HG03442 (cell line): ENCODE results near the gene IDH3A.

ENCODE experiments used
- ATAC-seq: cut with Tn5 transposase; IDR thresholded peaks from one replicate; pipeline ENCODE4 v1.9.1; 2021; ENCODE audit warnings: mild to moderate bottlenecking, moderate library complexity; ENCODE audit not compliant: unreplicated experiment

The IDH3A gene

DNA sequence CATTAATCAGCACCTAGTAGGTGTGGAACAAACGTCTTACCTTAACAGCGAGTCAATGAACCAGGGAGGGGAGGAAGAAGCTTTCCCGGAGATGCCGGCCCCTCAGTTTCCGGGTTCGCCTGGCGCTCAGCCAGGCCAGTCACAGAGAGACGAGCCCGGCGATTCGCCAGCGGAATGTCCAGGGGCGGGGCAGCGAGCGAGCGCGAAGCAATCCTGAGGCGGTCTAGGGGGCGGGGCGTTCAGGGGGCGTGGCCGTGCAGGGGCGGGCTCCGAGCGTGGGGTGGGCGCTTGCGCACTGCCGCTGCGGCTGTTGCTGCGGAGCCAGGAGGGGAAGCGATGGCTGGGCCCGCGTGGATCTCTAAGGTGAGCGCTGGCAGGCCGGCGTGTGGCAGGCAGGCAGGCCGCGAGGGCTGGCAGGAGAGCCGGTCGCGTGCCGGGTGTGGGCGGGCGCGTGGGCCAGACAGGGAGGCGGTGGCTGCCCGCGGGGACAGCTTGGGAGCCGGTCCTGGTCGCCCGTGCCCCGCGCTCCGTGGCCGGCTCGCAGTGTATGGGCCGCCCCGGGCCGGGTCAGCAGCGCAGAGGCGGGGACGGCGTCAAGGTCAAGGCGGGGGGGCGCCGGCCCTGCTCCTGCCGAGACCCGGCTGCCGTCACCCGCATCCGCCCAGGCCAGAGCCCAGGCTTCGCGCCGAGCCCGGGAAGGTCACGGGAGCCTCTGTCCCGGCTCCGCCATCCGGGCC, at the start of gene IDH3A:
IDH3A (plus strand) TSS at position 295 of the 737 bp plus-strand sequence; CDS start at position 337, 42 bp downstream.
- ATAC-seq = peak; percentile 74

DNA sequence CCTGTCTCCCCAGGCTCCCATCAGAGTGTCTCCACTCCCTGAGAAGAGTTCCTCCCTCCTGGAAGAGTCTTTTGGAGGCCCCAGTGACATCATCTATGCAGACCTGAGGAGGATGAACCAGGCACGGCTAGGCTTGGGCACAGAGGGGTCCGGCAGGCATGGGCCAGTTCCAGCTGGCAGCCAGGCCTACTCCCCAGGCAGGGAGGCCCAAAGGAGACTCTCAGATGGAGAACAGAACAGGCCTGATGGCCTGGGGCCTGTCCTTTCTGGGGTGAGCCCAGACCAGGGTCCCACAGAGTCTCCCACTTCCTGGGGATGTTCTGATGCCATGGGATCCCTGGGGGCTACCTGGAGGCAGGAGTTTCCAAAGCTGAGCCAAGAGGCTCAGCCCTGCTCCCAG, 48.3 kb upstream of the IDH3A start:
- ATAC-seq = no peak

DNA sequence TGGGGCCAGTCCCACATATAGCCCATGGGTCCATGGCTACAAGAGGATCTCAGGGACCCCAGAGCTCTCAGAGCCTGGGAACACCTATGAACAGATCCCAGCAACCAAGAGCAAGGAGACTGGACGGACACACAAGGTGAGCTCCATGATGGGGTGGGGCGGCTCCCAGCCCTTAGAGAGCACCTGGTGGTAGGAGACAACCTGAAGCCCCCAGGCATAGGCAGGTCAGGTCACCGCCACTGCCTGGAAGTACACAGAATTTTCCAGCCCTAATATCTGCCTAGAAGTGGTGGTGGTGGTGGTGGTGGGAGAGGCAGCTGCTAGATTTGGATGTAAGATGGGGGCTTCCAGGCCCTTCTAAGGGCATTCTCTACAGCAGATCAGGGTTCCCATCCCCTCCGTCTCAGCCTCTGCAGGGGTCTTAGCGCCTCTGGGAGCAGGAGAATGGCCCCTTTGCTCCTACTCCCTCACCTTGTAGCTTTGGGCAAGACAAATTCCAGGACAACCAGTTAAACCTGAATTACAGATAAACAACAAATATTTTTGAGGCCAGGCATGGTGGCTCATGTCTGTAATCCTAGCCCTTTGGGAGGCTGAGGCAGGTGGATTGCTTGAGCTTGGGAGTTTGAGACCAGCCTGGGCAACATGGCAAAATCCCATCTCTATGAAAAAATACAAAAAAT, 47.6 kb upstream of the IDH3A start:
- ATAC-seq = no peak

GRCh38 chr15:78102211-78102610, 47.0 kb upstream of the IDH3A start:
- no peak for ATAC-seq

GRCh38 chr15:78102741-78103140, 46.4 kb upstream of the IDH3A start:
- ATAC-seq = no peak

DNA sequence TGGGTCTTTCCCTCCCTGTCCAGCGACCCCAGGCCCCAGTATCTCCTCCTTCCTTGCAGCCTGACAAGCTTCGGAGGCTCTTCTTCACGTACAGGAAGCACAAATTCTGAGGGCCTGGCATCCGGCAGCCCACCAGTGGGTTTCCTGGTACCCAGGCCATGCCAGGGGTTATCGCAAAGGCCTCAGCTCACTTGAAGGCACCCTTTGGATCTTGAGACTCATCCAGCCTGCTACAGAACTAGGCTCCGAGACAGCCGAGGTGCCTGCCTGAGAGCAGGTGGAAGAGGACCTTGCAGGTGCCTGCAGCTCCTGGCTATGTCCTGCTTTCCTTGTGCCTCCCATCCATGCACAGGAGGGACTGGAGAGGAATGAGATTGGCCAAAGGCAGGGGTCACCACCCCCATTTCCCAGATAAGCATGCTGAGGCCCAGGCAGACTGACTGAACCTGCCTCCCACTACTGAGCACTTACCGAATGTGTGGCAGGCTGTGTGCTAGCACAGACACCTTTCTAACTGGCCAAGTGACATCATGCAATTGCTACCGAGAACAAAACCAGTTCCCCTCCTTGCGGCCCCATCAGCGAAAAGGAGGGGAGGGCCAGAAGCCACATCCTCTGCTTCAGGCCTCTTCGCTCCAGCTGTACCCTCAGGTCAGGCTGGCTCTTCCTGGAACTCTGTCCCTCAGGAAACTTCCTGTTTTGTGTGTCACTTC, 45.6 kb upstream of the IDH3A start:
- peak; percentile 73 for ATAC-seq

- ATAC-seq = no peak
Measured at GRCh38 chr15:78104119-78104479, 45.1 kb upstream of the IDH3A start.

- ATAC-seq = no peak
Measured at GRCh38 chr15:78104566-78105475, 44.3 kb upstream of the IDH3A start.

DNA sequence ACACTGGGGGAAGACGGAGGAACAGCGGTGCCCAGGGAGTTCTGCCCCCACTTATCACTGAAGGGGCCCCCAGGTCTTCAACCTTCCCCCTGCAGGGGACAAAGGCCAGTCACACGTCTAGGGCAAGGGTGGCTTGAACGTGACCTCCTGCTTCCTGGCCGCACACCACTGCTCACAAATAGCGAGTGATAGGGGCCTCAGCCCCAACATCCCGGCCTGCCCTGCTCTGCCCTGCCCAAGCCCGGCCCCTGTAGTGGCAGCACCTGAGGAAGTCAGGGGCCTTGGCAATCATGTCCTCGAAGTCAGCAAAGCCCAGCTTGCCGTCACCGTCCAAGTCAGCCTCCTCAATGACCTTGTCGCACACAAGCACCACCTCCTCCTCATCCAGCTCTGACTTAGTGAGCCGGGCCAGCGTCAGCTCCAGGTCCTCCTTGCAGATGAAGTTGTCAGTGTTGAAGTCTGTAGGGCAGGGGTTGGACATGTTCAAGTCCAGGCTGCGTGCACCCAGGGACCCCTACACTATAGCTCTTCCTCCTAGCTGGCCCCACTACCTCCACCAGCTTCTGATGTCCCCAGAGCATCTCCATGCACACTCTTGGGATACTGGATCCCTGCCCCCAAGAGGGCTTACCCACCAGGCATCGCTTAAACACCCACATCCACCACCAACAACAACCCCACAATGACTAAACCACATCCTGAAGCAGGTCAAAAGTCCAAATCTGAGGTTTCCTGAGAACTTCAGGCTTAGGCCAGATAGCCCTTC, 43.5 kb upstream of the IDH3A start:
- no peak for ATAC-seq

GRCh38 chr15:78107471-78107870, 41.7 kb upstream of the IDH3A start:
- no peak for ATAC-seq

GRCh38 chr15:78108300-78109084, 40.7 kb upstream of the IDH3A start:
- ATAC-seq = peak; percentile 46

DNA sequence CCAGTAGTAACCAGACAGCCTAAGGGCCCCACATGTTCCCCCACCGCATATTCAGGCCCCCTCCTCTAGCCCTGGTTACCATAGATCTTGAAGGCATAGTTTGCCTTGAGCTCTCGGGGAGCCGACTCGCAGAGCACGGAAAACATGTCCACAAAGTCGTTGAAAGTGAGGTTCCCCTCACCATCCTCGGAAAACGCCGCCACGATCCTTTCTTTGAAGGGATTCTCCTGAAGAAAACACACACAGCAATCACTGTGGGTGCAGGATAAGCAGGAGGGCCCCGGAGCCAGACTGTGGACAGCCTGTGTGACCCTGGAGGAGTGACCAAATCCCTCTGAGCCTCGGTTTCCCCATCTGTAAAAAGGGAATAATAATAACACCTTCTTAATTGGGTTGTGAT, 40.0 kb upstream of the IDH3A start:
- no peak for ATAC-seq

DNA sequence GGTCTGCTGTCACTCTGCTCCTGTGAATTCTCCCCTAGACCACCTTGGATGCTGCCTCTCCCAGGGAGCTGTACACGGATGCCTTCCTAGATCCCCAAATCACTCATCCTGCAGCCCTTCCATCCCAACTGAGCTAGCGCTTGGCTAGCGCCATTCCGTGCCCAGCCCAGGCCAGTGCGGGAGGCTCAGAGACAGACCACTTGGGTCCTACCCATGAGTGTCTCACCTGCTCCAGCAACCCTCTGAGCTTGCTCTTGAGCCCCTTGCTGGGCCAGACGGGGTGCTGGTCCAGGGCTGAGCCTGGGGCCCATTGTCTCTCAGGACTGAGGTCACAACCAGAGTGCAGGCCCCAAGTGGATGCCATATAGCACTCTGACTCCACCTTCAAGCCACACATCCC, 39.1 kb upstream of the IDH3A start:
- no peak for ATAC-seq

GRCh38 chr15:78110916-78111475, 38.2 kb upstream of the IDH3A start:
- ATAC-seq = no peak

DNA sequence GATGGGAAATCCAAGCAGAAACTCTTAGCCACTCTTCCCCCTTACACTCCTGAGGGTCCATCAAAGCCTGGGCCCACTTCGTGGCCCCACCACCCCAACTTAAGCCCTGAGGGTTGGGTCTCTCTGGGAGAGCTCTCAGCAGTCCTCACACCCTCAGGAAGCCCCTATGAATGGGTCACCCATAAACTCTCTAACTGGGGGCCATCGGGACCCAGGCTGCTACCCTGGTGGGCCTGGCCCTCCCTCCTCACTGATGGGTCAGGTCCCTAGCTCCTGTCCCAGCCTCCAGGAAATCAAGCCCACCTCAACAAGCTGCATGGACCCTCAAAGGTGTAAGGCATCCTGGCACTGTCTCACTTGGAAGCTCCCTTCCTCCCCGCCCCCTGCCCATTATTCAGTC, 37.4 kb upstream of the IDH3A start:
- no peak for ATAC-seq

GRCh38 chr15:78112551-78112950, 36.6 kb upstream of the IDH3A start:
- no peak for ATAC-seq

DNA sequence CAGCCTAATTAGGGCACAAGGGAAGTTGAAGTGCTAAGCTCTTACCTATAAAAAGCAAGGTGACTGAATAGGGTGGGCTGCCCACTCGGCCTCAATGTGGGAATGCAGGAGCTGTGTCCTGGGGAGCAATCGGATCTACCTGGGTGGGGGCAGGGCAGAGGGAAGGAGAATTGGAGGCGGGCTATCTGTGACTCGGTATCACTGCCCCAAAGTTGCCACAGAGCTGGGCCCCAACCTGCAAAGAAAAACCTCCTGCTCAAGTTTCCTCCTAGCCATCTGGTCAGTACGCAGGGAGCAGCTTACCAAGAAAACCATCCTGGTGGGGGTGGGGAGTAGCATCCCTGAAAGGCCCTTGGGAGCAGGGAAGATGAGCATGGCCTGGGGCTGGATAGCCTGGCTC, 28.6 kb upstream of the IDH3A start:
- ATAC-seq = no peak

- no peak for ATAC-seq
Measured at GRCh38 chr15:78125267-78125666, 23.9 kb upstream of the IDH3A start.

- no peak for ATAC-seq
Measured at GRCh38 chr15:78127882-78128281, 21.3 kb upstream of the IDH3A start.
